Brain microvascular endothelial cell (primary cell): Measurements from ENCODE around the gene CHAF1B.
A peak's percentile ranks its signal among the peaks of the same experiment; 100 is the strongest.
"Not testable (repeated sequence)": the region's sequence is repeated elsewhere in the genome, so short reads cannot be mapped to it uniquely, and the experiment has no call there.

Source experiments
- DNase-seq: peaks from one replicate; pipeline ENCODE4 v3.0.0-alpha.2; 2020
- H3K27ac ChIP-seq: fragments of 250-450 bp; sonication (Bioruptor Pico); 2 replicates; pipeline ENCODE4 v1.5.1; 2020; ENCODE audit warnings: mild to moderate bottlenecking, moderate library complexity
- H3K27me3 ChIP-seq: fragments of 250-450 bp; sonication (Bioruptor Pico); replicated peaks from 2 replicates; pipeline ENCODE4 v1.5.1; 2020; ENCODE audit warnings: mild to moderate bottlenecking
- H3K36me3 ChIP-seq: fragments of 250-450 bp; sonication (Bioruptor Pico); replicated peaks from 2 replicates; pipeline ENCODE4 v1.5.1; 2020; ENCODE audit warnings: mild to moderate bottlenecking
- H3K4me3 ChIP-seq: 2 replicates; pipeline ENCODE4 v1.5.1; 2011; ENCODE audit warnings: low read depth, mild to moderate bottlenecking, control low read depth, low read length, moderate library complexity
- CTCF ChIP-seq: IDR thresholded peaks from 2 replicates; pipeline ENCODE4 v1.5.1; 2011; ENCODE audit warnings: low read depth, mild to moderate bottlenecking, moderate library complexity, low read length, control low read depth, inconsistent platforms; ENCODE audit errors: missing control alignments
- in situ Hi-C: cut with HindIII; loops from 2 replicates; pipeline ENCODE4 v1.10.0; 2017; ENCODE audit warnings: low sequenced_read_pairs, low pct_ligation_motif_present

Gene CHAF1B

GRCh38 chr21:36384885-36385232, 333 bp upstream of the CHAF1B start:
- no peak overlapping the region for H3K27ac ChIP-seq
- H3K27me3 ChIP-seq: no peaks in the 10 kb centered on the region
- in situ Hi-C loops: no loop called here
- H3K4me3 ChIP-seq: peak overlapping the region; percentile 60
- no peaks in the 10 kb centered on the region for H3K36me3 ChIP-seq
- TF ChIP-seq CTCF: no peak
- no peak for DNase-seq

- H3K4me3 ChIP-seq: peak overlapping the region; percentile 60
- no peaks in the 10 kb centered on the region for H3K36me3 ChIP-seq
- H3K27ac ChIP-seq: no peak overlapping the region
- in situ Hi-C loops: no loop called here
- no peak for DNase-seq
- TF ChIP-seq CTCF: no peak
- no peaks in the 10 kb centered on the region for H3K27me3 ChIP-seq
Measured at GRCh38 chr21:36386031-36386642, 945 bp downstream of the CHAF1B start.

- in situ Hi-C loops: no loop called here
- no peak for TF ChIP-seq CTCF
- no peaks in the 10 kb centered on the region for H3K36me3 ChIP-seq
- H3K27me3 ChIP-seq: no peaks in the 10 kb centered on the region
- no peak overlapping the region for H3K4me3 ChIP-seq
- no peak for DNase-seq
- H3K27ac ChIP-seq: no peak overlapping the region
Measured at GRCh38 chr21:36388096-36388495, 2.9 kb downstream of the CHAF1B start.

- peak; percentile 61 for TF ChIP-seq CTCF
- no peak overlapping the region for H3K27ac ChIP-seq
- no peaks in the 10 kb centered on the region for H3K36me3 ChIP-seq
- no peaks in the 10 kb centered on the region for H3K27me3 ChIP-seq
- in situ Hi-C loops: no loop called here
- DNase-seq: peak; percentile 33
- no peak overlapping the region for H3K4me3 ChIP-seq
Measured at GRCh38 chr21:36388835-36389234, 3.6 kb downstream of the CHAF1B start.

- H3K27ac ChIP-seq, H3K36me3 ChIP-seq, DNase-seq, in situ Hi-C loops, H3K4me3 ChIP-seq, H3K27me3 ChIP-seq: not testable (repeated sequence)
Measured at GRCh38 chr21:36391649-36392048, 6.5 kb downstream of the CHAF1B start.

GRCh38 chr21:36395353-36396111, 10.3 kb downstream of the CHAF1B start:
- in situ Hi-C loops: no loop called here
- Histone ChIP-seq H3K27ac (no peak overlapping the region), H3K36me3 (no peaks in the 10 kb centered on the region), H3K4me3 (no peak overlapping the region), H3K27me3 (no peaks in the 10 kb centered on the region)
- no peak for TF ChIP-seq CTCF
- DNase-seq: no peak
